ENCODE results near the gene GADD45A.

GRCh38 chr1:67729872-67730271, 44.9 kb downstream of the GADD45A start:
- TF ChIP-seq CTCF (IDR thresholded peaks at IDR 0.05; ENCODE audit: insufficient read depth, low read length, poor library complexity, severe bottlenecking) (no peak), EZH2phosphoT487 (conservative IDR thresholded peaks at IDR 0.05; ENCODE audit: low read length) (no peak)

Measured in SU-DHL-6 (cell line).